NB4 (cell line): ENCODE data around the gene PRPH2.

ENCODE experiments used
- CTCF ChIP-seq: IDR thresholded peaks from one replicate; pipeline ENCODE4 v1.5.1; 2012; ENCODE audit warnings: low read depth, low read length
- MAX ChIP-seq: IDR thresholded peaks from 2 replicates; pipeline ENCODE4 v1.6.1; 2011; ENCODE audit warnings: low read depth, low read length
- MYC ChIP-seq: IDR thresholded peaks from 2 replicates; pipeline ENCODE4 v1.6.1; 2011; ENCODE audit warnings: low read depth, low read length
- POLR2A ChIP-seq: IDR thresholded peaks from 2 replicates; pipeline ENCODE4 v1.6.1; 2011; ENCODE audit warnings: mild to moderate bottlenecking; ENCODE audit not compliant: insufficient read length; ENCODE audit errors: extremely low read depth

- TF ChIP-seq CTCF (no peak), POLR2A (no peak), MYC (no peak), MAX (no peak)
Measured at GRCh38 chr6:42726026-42726425, 3.6 kb upstream of the PRPH2 start.
